Measurements from ENCODE around the gene ANKRD33B. TPM values are rescaled to one million over a fixed set of nuclear protein-coding genes. Genes with fewer than 3 reads are reported as not detected.

ANKRD33B gene
- total RNA-seq = 3.2 and 7.4 TPM in 2 replicates

GRCh38 chr5:10563945-10564837 is at the start of gene ANKRD33B:
Gene ANKRD33B, plus strand, starts transcription at chr5:10564070. Its CDS starts 398 bp downstream, at chr5:10564468.

Other genes starting within 250 kb of the ANKRD33B start
- gene MARCHF6, start 210.4 kb upstream of the ANKRD33B start, total RNA-seq = 36.7 and 88.3 TPM in 2 replicates
- gene ROPN1L, start 122.2 kb upstream of the ANKRD33B start, total RNA-seq = 0.30 and 0.32 TPM in 2 replicates
- gene DAP, start 197.2 kb downstream of the ANKRD33B start, total RNA-seq = 31.3 and 36.4 TPM in 2 replicates

Measured in epithelial cell of umbilical artery (primary cell).